VCaP (cell line): ENCODE results near the gene MCF2L.

ENCODE experiments used
- H3K27ac ChIP-seq: fragments of 450-650 bp; 2 replicates; pipeline ENCODE4 v1.5.1; 2017
- TF ChIP-seq, protein P1 (sequence below): fragments of 450-650 bp; conservative IDR thresholded peaks from 2 replicates; pipeline ENCODE4 v1.5.1; 2017; ENCODE audit warnings: mild to moderate bottlenecking, moderate library complexity

The MCF2L gene

GRCh38 chr13:113064534-113065405 is 95.8 kb downstream of the MCF2L start:
- TF ChIP-seq, protein P1, sequence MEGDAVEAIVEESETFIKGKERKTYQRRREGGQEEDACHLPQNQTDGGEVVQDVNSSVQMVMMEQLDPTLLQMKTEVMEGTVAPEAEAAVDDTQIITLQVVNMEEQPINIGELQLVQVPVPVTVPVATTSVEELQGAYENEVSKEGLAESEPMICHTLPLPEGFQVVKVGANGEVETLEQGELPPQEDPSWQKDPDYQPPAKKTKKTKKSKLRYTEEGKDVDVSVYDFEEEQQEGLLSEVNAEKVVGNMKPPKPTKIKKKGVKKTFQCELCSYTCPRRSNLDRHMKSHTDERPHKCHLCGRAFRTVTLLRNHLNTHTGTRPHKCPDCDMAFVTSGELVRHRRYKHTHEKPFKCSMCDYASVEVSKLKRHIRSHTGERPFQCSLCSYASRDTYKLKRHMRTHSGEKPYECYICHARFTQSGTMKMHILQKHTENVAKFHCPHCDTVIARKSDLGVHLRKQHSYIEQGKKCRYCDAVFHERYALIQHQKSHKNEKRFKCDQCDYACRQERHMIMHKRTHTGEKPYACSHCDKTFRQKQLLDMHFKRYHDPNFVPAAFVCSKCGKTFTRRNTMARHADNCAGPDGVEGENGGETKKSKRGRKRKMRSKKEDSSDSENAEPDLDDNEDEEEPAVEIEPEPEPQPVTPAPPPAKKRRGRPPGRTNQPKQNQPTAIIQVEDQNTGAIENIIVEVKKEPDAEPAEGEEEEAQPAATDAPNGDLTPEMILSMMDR = no peak
- H3K27ac ChIP-seq = no peak overlapping the region

GRCh38 chr13:113065406-113066141 is 96.6 kb downstream of the MCF2L start:
- TF ChIP-seq, protein P1 = no peak
- no peak overlapping the region for H3K27ac ChIP-seq

DNA sequence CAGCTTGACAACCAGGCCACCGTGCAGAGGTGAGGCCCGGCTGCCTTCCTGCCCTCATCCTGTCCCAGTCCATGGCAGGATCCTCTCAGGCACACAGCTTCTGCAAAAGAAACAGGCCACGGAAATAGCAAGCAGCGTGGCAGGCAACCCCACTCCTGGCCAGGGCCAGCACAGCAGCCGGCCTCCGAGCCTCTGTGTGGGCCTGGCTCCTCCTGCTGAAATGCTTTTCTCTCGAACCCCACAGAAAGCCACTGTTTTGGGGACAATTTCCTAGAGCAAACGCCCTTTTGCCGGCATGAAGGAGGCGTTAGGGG is 97.1 kb downstream of the MCF2L start:
- TF ChIP-seq, protein P1 = no peak
- H3K27ac ChIP-seq = no peak overlapping the region

- TF ChIP-seq, protein P1 = no peak
- no peak overlapping the region for H3K27ac ChIP-seq
These were observed 97.7 kb downstream of the MCF2L start for GRCh38 chr13:113066746-113067145.

GRCh38 chr13:113069861-113070805 is 101.1 kb downstream of the MCF2L start:
- TF ChIP-seq, protein P1 = no peak

GRCh38 chr13:113070855-113071254 is 101.8 kb downstream of the MCF2L start:
- TF ChIP-seq, protein P1 = no peak

More at GRCh38 chr13:113069861-113070805, 101.1 kb downstream of the MCF2L start:
- no peak overlapping the region for H3K27ac ChIP-seq

More at GRCh38 chr13:113070855-113071254, 101.8 kb downstream of the MCF2L start:
- no peak overlapping the region for H3K27ac ChIP-seq
